Neural cell (in vitro differentiated cells): ENCODE measurements around the gene S1PR3. TPM values are rescaled to one million over a fixed set of nuclear protein-coding genes. Genes with fewer than 3 reads are reported as not detected.

Experiments used
- H2AFZ ChIP-seq: fragments of 200-600, 300-800 bp; sonication (generic), shearing (Covaris generic); 2 replicates; pipeline ENCODE4 v1.6.0; 2014; ENCODE audit warnings: low read depth, mild to moderate bottlenecking, antibody characterized with exemption, low read length, moderate library complexity
- H3F3A ChIP-seq: fragments of 200-600 bp; shearing (Covaris generic); 2 replicates; pipeline ENCODE4 v1.6.1; 2016; ENCODE audit warnings: mild to moderate bottlenecking, moderate library complexity, mixed read lengths, antibody characterized with exemption, low read length; ENCODE audit not compliant: insufficient read depth, poor library complexity, severe bottlenecking
- H3K27ac ChIP-seq: fragments of 200-600, 300-800 bp; sonication (generic), shearing (Covaris generic); 2 replicates; pipeline ENCODE4 v1.5.1; 2014; ENCODE audit warnings: mild to moderate bottlenecking, low read length, moderate library complexity
- H3K27me3 ChIP-seq: fragments of 300-800, 200-600 bp; sonication (generic), shearing (Covaris generic); 2 replicates; pipeline ENCODE4 v1.6.0; 2014; ENCODE audit warnings: mild to moderate bottlenecking, low read depth, low read length, moderate library complexity; ENCODE audit not compliant: insufficient read depth
- H3K36me3 ChIP-seq: fragments of 300-800, 200-600 bp; sonication (generic), shearing (Covaris generic); 2 replicates; pipeline ENCODE4 v1.5.1; 2014; ENCODE audit warnings: mild to moderate bottlenecking, antibody characterized with exemption, low read length, moderate library complexity; ENCODE audit not compliant: insufficient read depth
- H3K4me2 ChIP-seq: fragments of 300-800, 200-600 bp; sonication (generic), shearing (Covaris generic); 2 replicates; pipeline ENCODE4 v1.6.0; 2014; ENCODE audit warnings: mild to moderate bottlenecking, low read length
- H3K4me3 ChIP-seq: fragments of 300-800, 200-600 bp; sonication (generic), shearing (Covaris generic); 2 replicates; pipeline ENCODE4 v1.5.1; 2014; ENCODE audit warnings: mild to moderate bottlenecking, low read length, moderate library complexity
- H3K79me2 ChIP-seq: fragments of 200-600 bp; shearing (Covaris generic); replicated peaks from 2 replicates; pipeline ENCODE4 v1.6.0; 2014; ENCODE audit warnings: mild to moderate bottlenecking, low read length, moderate library complexity; ENCODE audit not compliant: insufficient read depth
- H3K9ac ChIP-seq: fragments of 300-800, 200-600 bp; sonication (generic), shearing (Covaris generic); 2 replicates; pipeline ENCODE4 v1.6.1; 2016; ENCODE audit warnings: mild to moderate bottlenecking, low read length, mixed read lengths
- H3K9me2 ChIP-seq: fragments of 200-600 bp; shearing (Covaris generic); 2 replicates; pipeline ENCODE4 v1.6.1; 2016; ENCODE audit warnings: mild to moderate bottlenecking, low read length, mixed read lengths; ENCODE audit not compliant: insufficient read depth
- H3K9me3 ChIP-seq: fragments of 200-600, 300-800 bp; sonication (generic), shearing (Covaris generic); 2 replicates; pipeline ENCODE4 v1.6.1; 2016; ENCODE audit warnings: mild to moderate bottlenecking, mixed run types, low read length, moderate library complexity, mixed read lengths
- H4K20me1 ChIP-seq: fragments of 200-600 bp; shearing (Covaris generic); 2 replicates; pipeline ENCODE4 v1.6.1; 2016; ENCODE audit warnings: mild to moderate bottlenecking, mixed run types; ENCODE audit not compliant: insufficient read depth
- EP300 ChIP-seq: fragments of 450-650 bp; conservative IDR thresholded peaks from 2 replicates; pipeline ENCODE4 v1.6.1; 2014; ENCODE audit warnings: antibody characterized with exemption, mild to moderate bottlenecking, moderate library complexity; ENCODE audit not compliant: poor library complexity, severe bottlenecking
- EZH2 ChIP-seq: fragments of 200-600, 300-800 bp; shearing (Covaris generic), sonication (generic); IDR thresholded peaks from 2 replicates; pipeline ENCODE4 v1.6.1; 2014; ENCODE audit warnings: antibody characterized with exemption, low read length, borderline replicate concordance, mild to moderate bottlenecking; ENCODE audit not compliant: insufficient read depth, poor library complexity, severe bottlenecking
- MXI1 ChIP-seq: fragments of 450-650 bp; conservative IDR thresholded peaks from 2 replicates; pipeline ENCODE4 v1.6.1; 2014; ENCODE audit warnings: antibody characterized with exemption, mild to moderate bottlenecking; ENCODE audit not compliant: poor library complexity, severe bottlenecking
- POLR2AphosphoS5 ChIP-seq: IDR thresholded peaks from 2 replicates; pipeline ENCODE4 v1.6.1; 2012
- RAD21 ChIP-seq: fragments of 450-650 bp; conservative IDR thresholded peaks from 2 replicates; pipeline ENCODE4 v1.6.1; 2014; ENCODE audit warnings: antibody characterized with exemption, mild to moderate bottlenecking, moderate library complexity
- SMC3 ChIP-seq: fragments of 450-650 bp; conservative IDR thresholded peaks from 2 replicates; pipeline ENCODE4 v1.6.1; 2014; ENCODE audit warnings: antibody characterized with exemption, mild to moderate bottlenecking, moderate library complexity; ENCODE audit not compliant: poor library complexity
- TAF1 ChIP-seq: IDR thresholded peaks from 2 replicates; pipeline ENCODE4 v1.6.1; 2012; ENCODE audit warnings: low read depth
- polyA plus RNA-seq: library from polyadenylated mRNA; depleted of rRNA; stranded (reverse); fragments of >200 nt; gene quantifications from 2 replicates; pipeline ENCODE4 v1.2.3, GENCODE V29; 2014
- TF ChIP-seq, protein P1 (sequence below): fragments of 450-650 bp; IDR thresholded peaks from 2 replicates; pipeline ENCODE4 v1.5.1; 2014; ENCODE audit warnings: antibody characterized with exemption, mild to moderate bottlenecking, moderate library complexity; ENCODE audit not compliant: poor library complexity, severe bottlenecking
- TF ChIP-seq, protein P2 (sequence below): IDR thresholded peaks from 2 replicates; pipeline ENCODE4 v1.6.1; 2012; ENCODE audit warnings: borderline replicate concordance

S1PR3 gene
- polyA plus RNA-seq, 1 donor from 2014 or later, result 0.12 TPM

DNA sequence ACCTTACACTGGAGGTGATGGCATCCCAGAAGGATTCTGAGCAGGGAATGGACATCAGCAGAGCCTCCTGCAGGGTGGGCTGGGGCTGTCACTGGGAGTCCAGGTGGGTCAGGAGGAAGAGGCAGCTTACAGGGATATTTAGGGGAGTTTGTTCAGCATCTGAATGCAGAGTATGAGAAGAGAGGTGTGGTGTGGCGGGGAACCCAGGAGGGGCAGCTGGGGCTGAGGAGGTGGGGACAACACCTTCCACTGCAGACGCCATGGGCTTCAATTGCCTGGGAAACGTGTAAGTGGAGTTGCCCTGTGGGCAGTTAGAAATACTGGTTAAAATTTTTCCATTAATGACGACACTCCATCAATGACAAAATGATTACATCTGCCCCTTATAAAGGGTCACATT, 33.5 kb downstream of the S1PR3 start:
- Histone ChIP-seq H3K79me2 (no peaks in the 10 kb centered on the region), H2AFZ (no peak overlapping the region), H3K4me3 (no peak overlapping the region), H4K20me1 (no peaks in the 10 kb centered on the region), H3K4me2 (no peak overlapping the region), H3K27me3 (no peaks in the 10 kb centered on the region), H3F3A (no peaks in the 10 kb centered on the region), H3K9me3 (no peaks in the 10 kb centered on the region), H3K9ac (no peak overlapping the region), H3K27ac (no peak overlapping the region), H3K36me3 (peaks cover 2% of the 10 kb centered on the region), H3K9me2 (no peaks in the 10 kb centered on the region)
- TF ChIP-seq EP300 (no peak), POLR2AphosphoS5 (no peak), SMC3 (no peak), RAD21 (no peak), MXI1 (no peak), TAF1 (no peak), EZH2 (no peak)
- TF ChIP-seq, protein P1, sequence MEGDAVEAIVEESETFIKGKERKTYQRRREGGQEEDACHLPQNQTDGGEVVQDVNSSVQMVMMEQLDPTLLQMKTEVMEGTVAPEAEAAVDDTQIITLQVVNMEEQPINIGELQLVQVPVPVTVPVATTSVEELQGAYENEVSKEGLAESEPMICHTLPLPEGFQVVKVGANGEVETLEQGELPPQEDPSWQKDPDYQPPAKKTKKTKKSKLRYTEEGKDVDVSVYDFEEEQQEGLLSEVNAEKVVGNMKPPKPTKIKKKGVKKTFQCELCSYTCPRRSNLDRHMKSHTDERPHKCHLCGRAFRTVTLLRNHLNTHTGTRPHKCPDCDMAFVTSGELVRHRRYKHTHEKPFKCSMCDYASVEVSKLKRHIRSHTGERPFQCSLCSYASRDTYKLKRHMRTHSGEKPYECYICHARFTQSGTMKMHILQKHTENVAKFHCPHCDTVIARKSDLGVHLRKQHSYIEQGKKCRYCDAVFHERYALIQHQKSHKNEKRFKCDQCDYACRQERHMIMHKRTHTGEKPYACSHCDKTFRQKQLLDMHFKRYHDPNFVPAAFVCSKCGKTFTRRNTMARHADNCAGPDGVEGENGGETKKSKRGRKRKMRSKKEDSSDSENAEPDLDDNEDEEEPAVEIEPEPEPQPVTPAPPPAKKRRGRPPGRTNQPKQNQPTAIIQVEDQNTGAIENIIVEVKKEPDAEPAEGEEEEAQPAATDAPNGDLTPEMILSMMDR, result no peak

GRCh38 chr9:89025553-89025952, 34.3 kb downstream of the S1PR3 start:
- Histone ChIP-seq H3K36me3 (peaks cover 3% of the 10 kb centered on the region), H3K79me2 (no peaks in the 10 kb centered on the region), H3K9me3 (no peaks in the 10 kb centered on the region), H4K20me1 (no peaks in the 10 kb centered on the region), H3K4me3 (no peak overlapping the region), H3K9me2 (no peaks in the 10 kb centered on the region), H2AFZ (no peak overlapping the region), H3K27me3 (no peaks in the 10 kb centered on the region), H3K27ac (no peak overlapping the region), H3K4me2 (no peak overlapping the region), H3F3A (no peaks in the 10 kb centered on the region), H3K9ac (no peak overlapping the region)
- no peak for TF ChIP-seq SMC3
- no peak for TF ChIP-seq POLR2AphosphoS5
- TF ChIP-seq, protein P1, result no peak
- TF ChIP-seq EP300, result no peak
- TF ChIP-seq, protein P2, sequence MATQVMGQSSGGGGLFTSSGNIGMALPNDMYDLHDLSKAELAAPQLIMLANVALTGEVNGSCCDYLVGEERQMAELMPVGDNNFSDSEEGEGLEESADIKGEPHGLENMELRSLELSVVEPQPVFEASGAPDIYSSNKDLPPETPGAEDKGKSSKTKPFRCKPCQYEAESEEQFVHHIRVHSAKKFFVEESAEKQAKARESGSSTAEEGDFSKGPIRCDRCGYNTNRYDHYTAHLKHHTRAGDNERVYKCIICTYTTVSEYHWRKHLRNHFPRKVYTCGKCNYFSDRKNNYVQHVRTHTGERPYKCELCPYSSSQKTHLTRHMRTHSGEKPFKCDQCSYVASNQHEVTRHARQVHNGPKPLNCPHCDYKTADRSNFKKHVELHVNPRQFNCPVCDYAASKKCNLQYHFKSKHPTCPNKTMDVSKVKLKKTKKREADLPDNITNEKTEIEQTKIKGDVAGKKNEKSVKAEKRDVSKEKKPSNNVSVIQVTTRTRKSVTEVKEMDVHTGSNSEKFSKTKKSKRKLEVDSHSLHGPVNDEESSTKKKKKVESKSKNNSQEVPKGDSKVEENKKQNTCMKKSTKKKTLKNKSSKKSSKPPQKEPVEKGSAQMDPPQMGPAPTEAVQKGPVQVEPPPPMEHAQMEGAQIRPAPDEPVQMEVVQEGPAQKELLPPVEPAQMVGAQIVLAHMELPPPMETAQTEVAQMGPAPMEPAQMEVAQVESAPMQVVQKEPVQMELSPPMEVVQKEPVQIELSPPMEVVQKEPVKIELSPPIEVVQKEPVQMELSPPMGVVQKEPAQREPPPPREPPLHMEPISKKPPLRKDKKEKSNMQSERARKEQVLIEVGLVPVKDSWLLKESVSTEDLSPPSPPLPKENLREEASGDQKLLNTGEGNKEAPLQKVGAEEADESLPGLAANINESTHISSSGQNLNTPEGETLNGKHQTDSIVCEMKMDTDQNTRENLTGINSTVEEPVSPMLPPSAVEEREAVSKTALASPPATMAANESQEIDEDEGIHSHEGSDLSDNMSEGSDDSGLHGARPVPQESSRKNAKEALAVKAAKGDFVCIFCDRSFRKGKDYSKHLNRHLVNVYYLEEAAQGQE, result no peak
- TF ChIP-seq TAF1, result no peak
